ENCODE measurements around the gene CPT1B.

The CPT1B gene

GRCh38 chr22:50575426-50575941, 2.7 kb downstream of the CPT1B start:
- H3K36me3 ChIP-seq (replicated peaks): no peaks in the 10 kb centered on the region
- no peak for DNase-seq
- no peaks in the 10 kb centered on the region for H3K27me3 ChIP-seq (replicated peaks)
- TF ChIP-seq, protein P1, sequence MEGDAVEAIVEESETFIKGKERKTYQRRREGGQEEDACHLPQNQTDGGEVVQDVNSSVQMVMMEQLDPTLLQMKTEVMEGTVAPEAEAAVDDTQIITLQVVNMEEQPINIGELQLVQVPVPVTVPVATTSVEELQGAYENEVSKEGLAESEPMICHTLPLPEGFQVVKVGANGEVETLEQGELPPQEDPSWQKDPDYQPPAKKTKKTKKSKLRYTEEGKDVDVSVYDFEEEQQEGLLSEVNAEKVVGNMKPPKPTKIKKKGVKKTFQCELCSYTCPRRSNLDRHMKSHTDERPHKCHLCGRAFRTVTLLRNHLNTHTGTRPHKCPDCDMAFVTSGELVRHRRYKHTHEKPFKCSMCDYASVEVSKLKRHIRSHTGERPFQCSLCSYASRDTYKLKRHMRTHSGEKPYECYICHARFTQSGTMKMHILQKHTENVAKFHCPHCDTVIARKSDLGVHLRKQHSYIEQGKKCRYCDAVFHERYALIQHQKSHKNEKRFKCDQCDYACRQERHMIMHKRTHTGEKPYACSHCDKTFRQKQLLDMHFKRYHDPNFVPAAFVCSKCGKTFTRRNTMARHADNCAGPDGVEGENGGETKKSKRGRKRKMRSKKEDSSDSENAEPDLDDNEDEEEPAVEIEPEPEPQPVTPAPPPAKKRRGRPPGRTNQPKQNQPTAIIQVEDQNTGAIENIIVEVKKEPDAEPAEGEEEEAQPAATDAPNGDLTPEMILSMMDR (IDR thresholded peaks at IDR 0.05; ENCODE audit: low read depth, low read length, missing control alignments): no peak
- in situ Hi-C loops (cut with HindIII; ENCODE audit: low pct_ligation_motif_present, low sequenced_read_pairs): no loop called here
- H3K4me3 ChIP-seq (ENCODE audit: low read depth, low read length): no peak overlapping the region
- H3K27ac ChIP-seq: no peak overlapping the region

DNA sequence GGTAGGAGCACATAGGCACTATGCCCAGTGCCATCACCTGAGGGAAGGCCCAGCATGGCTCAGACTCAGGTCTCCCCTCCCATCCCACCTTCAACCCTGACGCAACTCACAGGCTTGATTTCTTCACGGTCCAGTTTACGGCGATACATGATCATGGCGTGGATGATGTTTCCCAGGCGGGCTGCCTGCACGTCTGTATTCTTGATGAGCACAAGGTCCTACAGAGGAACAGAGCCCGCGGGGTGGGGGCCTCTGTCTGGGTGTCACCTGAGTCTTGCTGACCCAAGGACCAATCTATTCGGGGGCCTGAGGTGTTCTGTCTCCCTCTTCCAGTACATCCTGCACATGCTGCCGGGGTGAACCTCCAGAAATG, 3.9 kb downstream of the CPT1B start:
- H3K4me3 ChIP-seq (ENCODE audit: low read depth, low read length): no peak overlapping the region
- TF ChIP-seq, protein P1 (IDR thresholded peaks at IDR 0.05; ENCODE audit: low read depth, low read length, missing control alignments): no peak
- H3K36me3 ChIP-seq (replicated peaks): no peaks in the 10 kb centered on the region
- DNase-seq: no peak
- in situ Hi-C loops (cut with HindIII; ENCODE audit: low pct_ligation_motif_present, low sequenced_read_pairs): no loop called here
- no peak overlapping the region for H3K27ac ChIP-seq
- H3K27me3 ChIP-seq (replicated peaks): no peaks in the 10 kb centered on the region

- TF ChIP-seq, protein P1 (IDR thresholded peaks at IDR 0.05; ENCODE audit: low read depth, low read length, missing control alignments): no peak
- no peaks in the 10 kb centered on the region for H3K27me3 ChIP-seq (replicated peaks)
- H3K27ac ChIP-seq: no peak overlapping the region
- no peaks in the 10 kb centered on the region for H3K36me3 ChIP-seq (replicated peaks)
- no peak for DNase-seq
- in situ Hi-C loops (cut with HindIII; ENCODE audit: low pct_ligation_motif_present, low sequenced_read_pairs): no loop called here
- no peak overlapping the region for H3K4me3 ChIP-seq (ENCODE audit: low read depth, low read length)
Measured at GRCh38 chr22:50573491-50574382, 4.5 kb downstream of the CPT1B start.

- no peak overlapping the region for H3K4me3 ChIP-seq (ENCODE audit: low read depth, low read length)
Measured at GRCh38 chr22:50572965-50573364, 5.3 kb downstream of the CPT1B start.

DNA sequence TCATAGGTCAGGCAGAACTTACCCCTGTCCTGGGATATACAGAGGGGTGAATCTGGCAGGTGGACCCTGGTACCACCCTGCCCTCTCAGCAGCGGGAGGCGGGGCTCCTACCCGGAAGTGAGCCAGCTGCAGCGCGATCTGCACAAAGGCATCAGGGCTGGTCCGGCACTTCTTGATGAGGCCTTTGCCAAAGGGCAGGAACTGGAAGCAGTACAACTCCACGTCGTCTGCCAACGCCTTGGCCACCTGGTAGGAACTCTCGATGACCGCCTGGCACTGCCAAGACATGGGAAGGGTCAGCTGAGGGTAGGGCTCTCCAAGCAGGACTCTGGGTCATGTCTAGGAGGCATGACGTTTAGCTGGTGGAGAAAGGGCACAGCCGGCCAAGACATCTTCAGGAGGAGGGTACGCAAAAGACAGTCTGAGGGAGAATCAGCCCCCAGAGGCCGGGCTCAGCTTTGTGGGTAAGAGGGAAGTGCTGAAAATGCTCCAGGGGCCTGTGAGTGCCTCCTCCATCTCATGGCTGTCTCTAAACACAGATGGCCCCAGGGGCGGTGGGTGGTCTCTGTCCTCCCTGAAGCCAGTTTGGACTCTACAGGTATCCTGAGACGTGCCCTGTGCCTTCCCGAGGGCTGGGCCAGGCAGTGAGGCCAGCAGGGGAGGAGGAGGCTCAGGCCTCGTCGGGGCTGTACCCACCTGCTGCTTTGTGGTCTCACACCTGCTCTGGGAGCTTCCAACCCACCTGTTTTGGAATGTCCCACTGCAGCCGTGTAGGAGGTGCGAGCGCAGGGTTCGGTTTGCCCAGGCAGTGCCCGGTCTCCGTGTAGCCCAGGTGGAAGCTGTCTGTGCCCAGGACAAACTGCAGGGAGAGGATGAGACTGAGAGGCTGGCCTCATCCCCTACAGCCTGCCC, 6.7 kb downstream of the CPT1B start:
- in situ Hi-C loops (cut with HindIII; ENCODE audit: low pct_ligation_motif_present, low sequenced_read_pairs): no loop called here
- Histone ChIP-seq H3K27me3 (replicated peaks) (no peaks in the 10 kb centered on the region), H3K27ac (no peak overlapping the region), H3K4me3 (ENCODE audit: low read depth, low read length) (no peak overlapping the region), H3K36me3 (replicated peaks) (no peaks in the 10 kb centered on the region)
- DNase-seq: no peak
- TF ChIP-seq, protein P1 (IDR thresholded peaks at IDR 0.05; ENCODE audit: low read depth, low read length, missing control alignments): no peak

More at GRCh38 chr22:50572965-50573364, 5.3 kb downstream of the CPT1B start:
- DNase-seq: no peak
- no peak overlapping the region for H3K27ac ChIP-seq
- no peaks in the 10 kb centered on the region for H3K27me3 ChIP-seq (replicated peaks)
- no peaks in the 10 kb centered on the region for H3K36me3 ChIP-seq (replicated peaks)
- TF ChIP-seq, protein P1 (IDR thresholded peaks at IDR 0.05; ENCODE audit: low read depth, low read length, missing control alignments): no peak
- in situ Hi-C loops (cut with HindIII; ENCODE audit: low pct_ligation_motif_present, low sequenced_read_pairs): no loop called here

Measured in brain microvascular endothelial cell (primary cell).